B cell (primary cell): ENCODE measurements around the gene MGMT.

Experiments
- EZH2 ChIP-seq: IDR thresholded peaks from 2 replicates; pipeline ENCODE4 v1.6.1; 2012; ENCODE audit warnings: borderline replicate concordance, low read depth, mild to moderate bottlenecking, moderate library complexity, low read length; ENCODE audit not compliant: insufficient read depth, poor library complexity, severe bottlenecking
- TF ChIP-seq, protein P1 (sequence below): fragments of 200-600 bp; IDR thresholded peaks from one replicate; pipeline ENCODE4 v1.8.0; 2022; ENCODE audit warnings: antibody characterized with exemption, mild to moderate bottlenecking

DNA sequence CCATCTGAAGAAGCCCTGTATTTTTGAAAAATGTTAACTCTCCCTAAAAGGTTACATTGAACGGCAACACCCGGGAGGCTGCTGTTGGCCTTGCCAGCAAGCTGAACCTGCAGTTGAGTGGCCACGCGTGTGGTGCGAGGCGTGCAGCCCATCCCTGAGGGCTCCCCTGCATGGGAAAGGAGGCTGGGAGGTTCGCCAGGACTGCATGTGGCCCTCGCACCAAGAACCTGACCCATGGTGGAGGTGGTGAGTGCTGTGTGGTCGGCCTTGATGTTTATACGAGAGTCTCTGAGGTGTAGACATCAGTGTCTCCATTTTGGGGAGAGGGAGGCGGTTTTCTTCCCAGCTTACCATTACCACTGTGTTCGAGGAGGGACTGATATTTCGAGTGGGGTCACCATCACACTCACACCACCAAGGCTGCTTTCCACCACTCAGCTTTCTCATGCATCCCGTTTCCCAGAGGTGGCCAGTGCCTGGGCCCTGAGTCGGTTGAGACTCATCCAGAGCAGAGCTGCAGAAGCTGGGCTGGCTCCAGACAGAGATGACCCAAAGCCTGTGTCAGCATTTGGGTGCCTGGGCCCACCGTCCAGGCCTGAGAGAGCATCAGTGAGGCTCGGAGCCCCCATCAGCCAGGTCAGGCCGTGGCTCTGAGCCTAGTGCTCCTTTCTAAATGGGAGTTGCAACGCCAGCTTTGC lies 274.4 kb downstream of the MGMT start:
- TF ChIP-seq EZH2, result no peak
- TF ChIP-seq, protein P1, sequence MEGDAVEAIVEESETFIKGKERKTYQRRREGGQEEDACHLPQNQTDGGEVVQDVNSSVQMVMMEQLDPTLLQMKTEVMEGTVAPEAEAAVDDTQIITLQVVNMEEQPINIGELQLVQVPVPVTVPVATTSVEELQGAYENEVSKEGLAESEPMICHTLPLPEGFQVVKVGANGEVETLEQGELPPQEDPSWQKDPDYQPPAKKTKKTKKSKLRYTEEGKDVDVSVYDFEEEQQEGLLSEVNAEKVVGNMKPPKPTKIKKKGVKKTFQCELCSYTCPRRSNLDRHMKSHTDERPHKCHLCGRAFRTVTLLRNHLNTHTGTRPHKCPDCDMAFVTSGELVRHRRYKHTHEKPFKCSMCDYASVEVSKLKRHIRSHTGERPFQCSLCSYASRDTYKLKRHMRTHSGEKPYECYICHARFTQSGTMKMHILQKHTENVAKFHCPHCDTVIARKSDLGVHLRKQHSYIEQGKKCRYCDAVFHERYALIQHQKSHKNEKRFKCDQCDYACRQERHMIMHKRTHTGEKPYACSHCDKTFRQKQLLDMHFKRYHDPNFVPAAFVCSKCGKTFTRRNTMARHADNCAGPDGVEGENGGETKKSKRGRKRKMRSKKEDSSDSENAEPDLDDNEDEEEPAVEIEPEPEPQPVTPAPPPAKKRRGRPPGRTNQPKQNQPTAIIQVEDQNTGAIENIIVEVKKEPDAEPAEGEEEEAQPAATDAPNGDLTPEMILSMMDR, result no peak
